Measurements from ENCODE around the gene INKA2.

Gene INKA2

GRCh38 chr1:111699268-111699667, 39.9 kb downstream of the INKA2 start:
- no peak for DNase-seq

GRCh38 chr1:111696330-111696729, 42.9 kb downstream of the INKA2 start:
- no peak for DNase-seq

DNA sequence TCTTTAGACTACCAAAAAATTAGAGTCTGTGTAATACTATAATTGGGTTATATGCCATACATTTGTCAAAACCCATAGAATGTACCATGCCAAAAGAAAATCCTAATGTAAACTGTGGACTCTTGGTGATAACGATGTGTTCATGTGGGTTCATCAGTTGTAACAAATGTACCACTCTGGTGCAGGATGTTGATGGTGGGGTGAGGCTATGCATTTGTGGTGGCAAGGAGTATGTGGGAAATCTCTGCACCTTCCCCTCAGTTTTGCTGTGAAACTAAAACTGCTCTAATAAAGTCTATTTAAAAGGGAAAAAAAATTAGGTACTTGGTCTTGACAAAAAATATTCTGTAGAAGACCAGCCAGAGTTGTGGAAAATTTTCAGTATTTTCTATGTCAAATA, 43.4 kb downstream of the INKA2 start:
- DNase-seq = no peak

DNA sequence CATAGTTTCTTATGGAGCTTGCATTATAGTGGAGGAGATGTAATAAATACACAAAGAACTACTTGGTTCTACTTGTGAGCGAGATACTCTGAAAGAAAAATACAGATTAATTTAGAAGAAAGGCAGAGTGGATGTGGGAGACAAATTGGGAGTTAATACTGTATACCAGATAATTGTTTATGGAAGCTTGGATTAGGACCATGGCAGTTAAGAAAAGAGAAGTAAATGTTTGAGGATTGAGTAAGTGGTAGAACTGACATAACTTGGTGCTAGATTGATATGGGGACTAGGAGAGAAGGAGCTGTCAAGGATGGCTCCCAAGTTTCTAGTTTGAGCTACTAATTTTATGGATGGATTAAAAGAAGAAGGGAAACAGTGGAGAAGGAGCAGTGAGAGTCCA, 47.3 kb downstream of the INKA2 start:
- DNase-seq = no peak

- peak; percentile 95 for DNase-seq
Measured at GRCh38 chr1:111690306-111690617, 48.9 kb downstream of the INKA2 start.
